Stimulated activated CD8-positive, alpha-beta memory T cell treated with anti-CD3 and anti-CD28 coated beads, Interleukin-7, amount 100 ng/mL, for 4 hours (primary cell): ENCODE data around the gene KRTAP4-5.
"Not testable (repeated sequence)": the region's sequence is repeated elsewhere in the genome, so short reads cannot be mapped to it uniquely, and the experiment has no call there.

ENCODE experiments used
- DNase-seq, 2 donors: peaks; one replicate each; pipeline ENCODE4 v3.0.0-alpha.2; 2020; ENCODE audit warnings: low read depth in 2 of 2

KRTAP4-5 gene

DNA sequence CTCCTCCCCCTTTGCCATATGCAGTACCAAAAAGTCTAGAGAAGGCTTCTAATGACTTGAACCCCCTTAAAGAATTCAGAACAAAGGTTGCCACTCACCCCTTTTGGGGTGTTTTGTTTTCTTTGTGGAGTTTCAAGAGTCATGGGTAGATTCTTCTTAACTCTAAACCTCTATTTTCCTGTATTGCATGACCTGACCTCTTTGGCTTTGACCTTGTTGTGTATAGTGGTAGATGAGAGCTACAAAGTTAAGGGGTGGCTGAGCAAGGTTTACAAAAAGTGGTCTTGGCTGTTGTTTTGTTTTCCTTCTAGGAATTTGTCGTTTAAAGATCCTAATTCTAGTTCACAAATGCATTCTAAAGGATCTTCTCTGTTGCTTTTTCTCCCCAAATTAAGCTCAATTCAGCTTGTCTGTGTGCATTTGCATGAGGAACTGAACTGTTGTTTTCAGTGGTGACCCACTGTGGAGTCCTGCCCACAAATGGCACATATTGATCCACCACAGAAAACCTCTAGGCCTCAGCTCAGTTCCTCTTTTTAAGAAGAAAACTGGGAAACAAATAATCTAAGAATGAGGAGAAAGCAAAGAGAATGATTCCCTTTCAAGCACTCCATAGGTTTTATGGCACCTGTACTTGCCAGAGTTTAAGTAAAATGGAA is 40.8 kb downstream of the KRTAP4-5 start:
- not testable (repeated sequence) for DNase-seq

DNA sequence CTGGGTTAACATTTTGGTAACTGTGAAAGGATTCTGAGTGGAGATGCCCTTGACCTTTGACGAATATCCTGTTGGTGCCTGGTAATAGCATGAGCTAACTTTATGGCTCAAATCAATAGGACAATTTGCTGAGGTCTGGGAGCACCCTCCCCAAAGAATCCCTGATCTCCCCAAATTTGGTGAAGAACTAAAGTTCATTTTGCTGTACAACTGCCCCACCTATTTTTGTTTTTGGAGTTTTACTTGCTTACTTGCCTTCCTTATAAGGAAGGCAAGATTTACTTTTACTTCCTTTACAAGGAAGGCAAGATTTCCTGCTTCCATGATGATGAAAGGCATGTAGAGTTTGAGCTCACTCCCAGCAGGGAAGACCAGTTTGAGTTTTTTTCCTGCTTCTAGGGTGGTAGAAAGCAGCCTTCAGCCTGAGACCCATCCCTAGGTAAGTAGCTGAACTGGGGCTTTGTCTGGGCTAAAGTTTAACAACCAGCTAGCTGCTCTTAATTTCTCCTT is 41.6 kb downstream of the KRTAP4-5 start:
- no peak for DNase-seq

DNA sequence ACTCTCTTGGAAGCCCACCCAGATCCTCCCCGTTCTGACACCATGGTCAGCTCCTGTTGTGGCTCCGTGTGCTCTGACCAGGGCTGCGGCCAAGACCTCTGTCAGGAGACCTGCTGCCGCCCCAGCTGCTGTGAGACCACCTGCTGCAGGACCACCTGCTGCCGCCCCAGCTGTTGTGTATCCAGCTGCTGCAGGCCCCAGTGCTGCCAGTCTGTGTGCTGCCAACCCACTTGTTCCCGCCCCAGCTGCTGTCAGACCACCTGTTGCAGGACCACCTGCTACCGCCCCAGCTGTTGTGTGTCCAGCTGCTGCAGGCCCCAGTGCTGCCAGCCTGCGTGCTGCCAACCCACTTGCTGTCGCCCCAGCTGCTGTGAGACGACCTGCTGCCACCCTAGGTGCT is 44.3 kb downstream of the KRTAP4-5 start, which contains the start of gene KRTAP4-9:
Gene KRTAP4-9 (plus strand): TSS at position 43 of the 400 bp plus-strand sequence. CDS start 0 bp downstream, at position 43.
- not testable (repeated sequence) for DNase-seq

DNA sequence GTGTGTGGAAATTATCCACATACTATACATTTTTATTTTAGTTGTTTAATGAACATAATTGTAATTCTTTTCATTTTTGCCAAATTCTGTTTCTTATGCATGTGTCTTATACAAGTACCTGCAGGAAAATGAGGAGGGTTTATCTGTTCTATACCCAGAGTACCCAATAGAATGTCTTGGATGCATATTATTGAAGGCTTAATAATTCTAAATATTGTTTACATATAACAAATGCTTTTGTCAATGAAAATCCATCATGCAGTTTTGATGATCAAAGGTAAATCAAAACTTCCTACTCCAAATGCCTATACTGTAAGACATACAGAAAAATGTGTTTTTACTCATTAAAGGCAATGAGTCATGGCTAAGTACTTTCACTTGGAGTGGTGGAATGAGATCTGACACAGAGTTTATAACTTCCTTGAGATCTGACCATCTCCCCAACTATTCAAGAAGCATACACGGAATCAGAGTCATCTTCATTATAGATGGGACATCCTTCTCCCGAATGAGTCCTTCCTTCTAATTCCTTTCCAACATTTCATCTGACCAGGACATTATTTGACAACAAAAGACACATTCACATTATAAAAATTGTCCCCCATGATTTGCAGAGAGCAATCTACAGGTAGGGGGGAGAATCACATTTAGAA is 45.1 kb downstream of the KRTAP4-5 start:
- DNase-seq = not testable (repeated sequence)

DNA sequence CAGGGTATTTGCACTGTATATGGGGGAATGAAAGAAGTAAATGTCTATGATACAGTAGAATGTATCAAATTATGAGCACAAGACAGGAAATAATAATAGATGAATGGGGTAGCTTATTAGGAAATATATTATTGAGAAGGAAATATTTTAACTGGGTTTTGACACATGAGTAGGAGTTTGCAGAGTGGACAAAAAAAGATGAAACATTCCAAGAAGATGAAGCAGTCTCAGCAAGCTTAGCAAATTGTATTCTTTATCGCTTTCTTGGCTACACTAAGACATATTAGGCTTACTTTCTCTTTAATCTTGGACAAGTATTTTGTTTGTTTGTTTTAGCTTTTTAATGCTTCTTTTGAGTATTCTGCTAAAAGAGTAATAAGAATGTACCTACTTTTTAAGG is 45.7 kb downstream of the KRTAP4-5 start:
- DNase-seq = no peak

DNA sequence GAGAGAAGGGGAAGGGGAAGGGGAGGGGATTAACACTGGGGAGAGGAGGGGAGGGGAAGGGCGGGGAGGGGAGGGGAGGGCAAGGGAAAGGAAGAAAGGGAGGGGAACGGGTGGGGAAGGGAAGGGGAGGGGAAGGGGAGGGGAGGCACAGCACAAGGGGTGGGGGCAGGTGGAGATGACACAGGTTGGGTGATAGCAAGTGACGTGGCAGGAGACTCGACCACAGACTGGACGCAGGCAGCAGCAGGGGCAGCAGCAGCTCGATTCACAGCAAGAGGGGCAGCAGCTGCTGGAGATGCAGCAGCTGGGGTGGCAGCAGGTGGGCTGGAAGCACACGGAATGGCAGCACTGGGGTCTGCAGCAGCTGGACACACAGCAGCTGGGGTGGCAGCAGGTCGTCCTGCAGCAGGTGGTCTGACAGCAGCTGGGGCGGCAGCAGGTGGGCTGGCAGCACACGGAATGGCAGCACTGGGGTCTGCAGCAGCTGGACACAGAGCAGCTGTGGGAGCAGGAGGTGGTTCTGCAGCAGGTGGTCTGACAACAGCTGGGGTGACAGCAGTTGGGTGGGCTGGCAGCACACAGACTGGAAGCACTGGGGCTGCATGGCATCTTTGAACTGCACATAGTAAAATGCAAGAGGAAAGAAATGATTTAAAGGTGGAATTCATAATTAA is 47.9 kb downstream of the KRTAP4-5 start, which contains the start of gene KRTAP4-16:
Gene KRTAP4-16 (minus strand): TSS at position 624 of the 674 bp plus-strand sequence. CDS start 0 bp downstream, at position 624.
- DNase-seq = no peak

DNA sequence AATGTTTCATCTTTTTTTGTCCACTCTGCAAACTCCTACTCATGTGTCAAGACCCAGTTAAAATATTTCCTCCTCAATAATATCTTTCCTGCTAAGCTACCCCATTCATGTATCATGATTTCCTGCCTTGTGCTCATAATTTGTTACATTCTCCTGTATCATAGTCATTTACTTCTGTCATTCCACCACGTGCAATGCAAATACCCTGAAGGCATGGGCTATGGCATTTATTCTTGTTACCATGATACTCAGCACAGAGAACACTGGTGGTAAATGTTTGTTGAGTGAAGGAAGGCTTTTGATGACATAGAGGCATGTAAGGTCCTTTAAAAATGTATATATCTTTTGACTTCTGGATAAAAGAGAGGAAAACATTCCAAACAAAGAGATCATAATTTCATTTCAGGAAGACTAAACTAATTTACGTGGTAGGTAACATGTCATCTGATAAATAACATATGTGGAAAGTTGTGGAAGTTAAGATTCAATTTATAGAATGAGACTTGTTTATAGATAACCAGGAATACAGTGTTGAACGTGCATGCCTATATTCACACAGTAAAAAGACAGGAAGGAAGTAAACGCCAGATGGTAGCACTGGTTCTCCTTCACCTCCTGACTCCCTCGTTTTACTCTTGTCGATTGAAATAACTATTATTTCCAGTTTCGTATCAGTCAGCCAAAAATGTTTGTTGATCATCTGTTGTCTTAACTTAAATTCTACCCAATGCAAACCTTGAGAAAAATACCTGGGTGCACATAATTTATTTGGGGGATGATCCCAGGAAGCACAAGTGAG is 49.7 kb downstream of the KRTAP4-5 start:
- not testable (repeated sequence) for DNase-seq
